GM23338 (cell line): ENCODE data around the gene DPH7.

Experiments used
- CREB1 ChIP-seq: fragments of 250-450 bp; sonication (Bioruptor Pico); IDR thresholded peaks from 2 replicates; pipeline ENCODE4 v1.5.0; 2020; ENCODE audit warnings: low read depth, mild to moderate bottlenecking, moderate library complexity
- CTCF ChIP-seq, 2 experiments: fragments of 200-600 bp in 1 of 2; sonication (generic) in 1 of 2; conservative IDR thresholded peaks; 2 replicates each; pipeline versions ENCODE4 v1.5.1 to v1.6.1; 2016 to 2017; ENCODE audit warnings: antibody characterized with exemption in 2 of 2, low read depth in 2 of 2, mild to moderate bottlenecking in 2 of 2, moderate library complexity in 1 of 2
- EZH2phosphoT487 ChIP-seq: fragments of 200-600 bp; sonication (generic); IDR thresholded peaks from one replicate; pipeline ENCODE4 v1.8.1; 2018; ENCODE audit warnings: antibody characterized with exemption; ENCODE audit not compliant: unreplicated experiment
- POLR2AphosphoS5 ChIP-seq: IDR thresholded peaks from 2 replicates; pipeline ENCODE4 v1.6.1; 2016; ENCODE audit warnings: antibody characterized with exemption, low read depth
- ZNF331 ChIP-seq: fragments of 250-450 bp; sonication (Bioruptor Pico); IDR thresholded peaks from 2 replicates; pipeline ENCODE4 v1.5.0; 2020; ENCODE audit warnings: low read depth, mild to moderate bottlenecking, moderate library complexity

GRCh38 chr9:137620048-137620405, 41.3 kb upstream of the DPH7 start:
- TF ChIP-seq CREB1 (CRISPR knock-in tag): no peak
- no peak for TF ChIP-seq CTCF (conservative IDR thresholded peaks at IDR 0.05; ENCODE audit: low read depth in 2 of 2)
- no peak for TF ChIP-seq EZH2phosphoT487
- TF ChIP-seq POLR2AphosphoS5: no peak
- TF ChIP-seq ZNF331 (CRISPR knock-in tag): no peak
